HL-60 (cell line): Measurements from ENCODE around the gene ABHD11.

Experiments used
- POLR2AphosphoS5 ChIP-seq: IDR thresholded peaks from 2 replicates; pipeline ENCODE4 v1.6.1; 2012; ENCODE audit warnings: low read depth
- TF ChIP-seq, protein P1 (sequence below): IDR thresholded peaks from one replicate; pipeline ENCODE4 v1.5.1; 2011; ENCODE audit warnings: low read length, control low read depth, inconsistent platforms; ENCODE audit not compliant: insufficient read depth
- TF ChIP-seq, protein P2 (sequence below): IDR thresholded peaks from 2 replicates; pipeline ENCODE4 v1.6.1; 2012; ENCODE audit warnings: low read depth; ENCODE audit not compliant: insufficient replicate concordance

GRCh38 chr7:73717025-73717807 is 21.4 kb downstream of the ABHD11 start:
- TF ChIP-seq, protein P1, sequence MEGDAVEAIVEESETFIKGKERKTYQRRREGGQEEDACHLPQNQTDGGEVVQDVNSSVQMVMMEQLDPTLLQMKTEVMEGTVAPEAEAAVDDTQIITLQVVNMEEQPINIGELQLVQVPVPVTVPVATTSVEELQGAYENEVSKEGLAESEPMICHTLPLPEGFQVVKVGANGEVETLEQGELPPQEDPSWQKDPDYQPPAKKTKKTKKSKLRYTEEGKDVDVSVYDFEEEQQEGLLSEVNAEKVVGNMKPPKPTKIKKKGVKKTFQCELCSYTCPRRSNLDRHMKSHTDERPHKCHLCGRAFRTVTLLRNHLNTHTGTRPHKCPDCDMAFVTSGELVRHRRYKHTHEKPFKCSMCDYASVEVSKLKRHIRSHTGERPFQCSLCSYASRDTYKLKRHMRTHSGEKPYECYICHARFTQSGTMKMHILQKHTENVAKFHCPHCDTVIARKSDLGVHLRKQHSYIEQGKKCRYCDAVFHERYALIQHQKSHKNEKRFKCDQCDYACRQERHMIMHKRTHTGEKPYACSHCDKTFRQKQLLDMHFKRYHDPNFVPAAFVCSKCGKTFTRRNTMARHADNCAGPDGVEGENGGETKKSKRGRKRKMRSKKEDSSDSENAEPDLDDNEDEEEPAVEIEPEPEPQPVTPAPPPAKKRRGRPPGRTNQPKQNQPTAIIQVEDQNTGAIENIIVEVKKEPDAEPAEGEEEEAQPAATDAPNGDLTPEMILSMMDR: no peak
- TF ChIP-seq, protein P2, sequence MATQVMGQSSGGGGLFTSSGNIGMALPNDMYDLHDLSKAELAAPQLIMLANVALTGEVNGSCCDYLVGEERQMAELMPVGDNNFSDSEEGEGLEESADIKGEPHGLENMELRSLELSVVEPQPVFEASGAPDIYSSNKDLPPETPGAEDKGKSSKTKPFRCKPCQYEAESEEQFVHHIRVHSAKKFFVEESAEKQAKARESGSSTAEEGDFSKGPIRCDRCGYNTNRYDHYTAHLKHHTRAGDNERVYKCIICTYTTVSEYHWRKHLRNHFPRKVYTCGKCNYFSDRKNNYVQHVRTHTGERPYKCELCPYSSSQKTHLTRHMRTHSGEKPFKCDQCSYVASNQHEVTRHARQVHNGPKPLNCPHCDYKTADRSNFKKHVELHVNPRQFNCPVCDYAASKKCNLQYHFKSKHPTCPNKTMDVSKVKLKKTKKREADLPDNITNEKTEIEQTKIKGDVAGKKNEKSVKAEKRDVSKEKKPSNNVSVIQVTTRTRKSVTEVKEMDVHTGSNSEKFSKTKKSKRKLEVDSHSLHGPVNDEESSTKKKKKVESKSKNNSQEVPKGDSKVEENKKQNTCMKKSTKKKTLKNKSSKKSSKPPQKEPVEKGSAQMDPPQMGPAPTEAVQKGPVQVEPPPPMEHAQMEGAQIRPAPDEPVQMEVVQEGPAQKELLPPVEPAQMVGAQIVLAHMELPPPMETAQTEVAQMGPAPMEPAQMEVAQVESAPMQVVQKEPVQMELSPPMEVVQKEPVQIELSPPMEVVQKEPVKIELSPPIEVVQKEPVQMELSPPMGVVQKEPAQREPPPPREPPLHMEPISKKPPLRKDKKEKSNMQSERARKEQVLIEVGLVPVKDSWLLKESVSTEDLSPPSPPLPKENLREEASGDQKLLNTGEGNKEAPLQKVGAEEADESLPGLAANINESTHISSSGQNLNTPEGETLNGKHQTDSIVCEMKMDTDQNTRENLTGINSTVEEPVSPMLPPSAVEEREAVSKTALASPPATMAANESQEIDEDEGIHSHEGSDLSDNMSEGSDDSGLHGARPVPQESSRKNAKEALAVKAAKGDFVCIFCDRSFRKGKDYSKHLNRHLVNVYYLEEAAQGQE: no peak
- no peak for TF ChIP-seq POLR2AphosphoS5
